ENCODE measurements around the gene RNF212B. TPM values are rescaled to one million over a fixed set of nuclear protein-coding genes. Genes with fewer than 3 reads are reported as not detected.
A peak's percentile ranks its signal among the peaks of the same experiment; 100 is the strongest.

Gene RNF212B
- total and polyA plus RNA-seq, 2 of the 13 experiments (the other 11 are each of a cell fraction or from before 2014, with no cell fraction given): 0.05 TPM; not detected in 1

- TF ChIP-seq HMGXB3 (CRISPR knock-in tag; IDR thresholded peaks at IDR 0.05; ENCODE audit: borderline replicate concordance) (peak; percentile 54), E2F5 (CRISPR knock-in tag; conservative IDR thresholded peaks at IDR 0.05) (peak; percentile 28; the same call in 1 of the 2 replicates), RBM39 (IDR thresholded peaks at IDR 0.05; ENCODE audit: low read depth, low read length, poor library complexity, severe bottlenecking) (no peak), ARNTL (CRISPR knock-in tag; IDR thresholded peaks at IDR 0.05) (peak; percentile 45; the same call in 1 of the 2 replicates), ZNF510 (CRISPR knock-in tag; IDR thresholded peaks at IDR 0.05; ENCODE audit: low read depth) (0 out of 2 replicates have a peak, but pooled peaks have one; percentile 9), SP4 (CRISPR knock-in tag; IDR thresholded peaks at IDR 0.05) (no peak), EEA1 (CRISPR knock-in tag; IDR thresholded peaks at IDR 0.05; ENCODE audit: borderline replicate concordance) (peak; percentile 33; the same call in 1 of the 2 replicates), ZNF318 (CRISPR knock-in tag; IDR thresholded peaks at IDR 0.05) (peak; percentile 19; the same call in 1 of the 2 replicates), ATF7-NPFF (CRISPR knock-in tag; IDR thresholded peaks at IDR 0.05; ENCODE audit: low read depth) (peak; percentile 89; the same call in 1 of the 2 replicates), CEBPG (CRISPR knock-in tag; IDR thresholded peaks at IDR 0.05) (peak; percentile 11; the same call in 1 of the 2 replicates), ZBTB26 (CRISPR knock-in tag; IDR thresholded peaks at IDR 0.05; ENCODE audit: borderline replicate concordance) (0 out of 2 replicates have a peak, but pooled peaks have one; percentile 52), ELF1 (CRISPR knock-in tag; IDR thresholded peaks at IDR 0.05) (0 out of 2 replicates have a peak, but pooled peaks have one; percentile 28)
Measured at GRCh38 chr14:23302290-23303225, 64.8 kb downstream of the RNF212B start, which contains the start of gene PPP1R3E (continued).

All from HepG2 (cell line).